Mononuclear cell (primary cell): ENCODE data around the gene SHISA7. TPM values are rescaled to one million over a fixed set of nuclear protein-coding genes. Genes with fewer than 3 reads are reported as not detected.
A peak's percentile ranks its signal among the peaks of the same experiment; 100 is the strongest.
"Not testable (repeated sequence)": the region's sequence is repeated elsewhere in the genome, so short reads cannot be mapped to it uniquely, and the experiment has no call there.

Experiments used
- H3K27me3 ChIP-seq: 2 replicates; pipeline ENCODE4 v1.6.0; 2011; ENCODE audit warnings: low read length, control low read depth; ENCODE audit not compliant: insufficient read depth
- H3K4me1 ChIP-seq: 2 replicates; pipeline ENCODE4 v1.5.1; 2011; ENCODE audit warnings: mild to moderate bottlenecking, low read length, control low read depth; ENCODE audit not compliant: insufficient read depth
- H3K4me3 ChIP-seq: 2 replicates; pipeline ENCODE4 v1.5.1; 2011; ENCODE audit warnings: mild to moderate bottlenecking, low read length, moderate library complexity
- H3K9me3 ChIP-seq: 2 replicates; pipeline ENCODE4 v1.5.1; 2011; ENCODE audit warnings: low read depth, mild to moderate bottlenecking, control low read depth, low read length
- total RNA-seq: library from RNA; depleted of rRNA; stranded (reverse); fragments of >200 nt; gene quantifications from one replicate; pipeline ENCODE4 v1.2.3, GENCODE V29; 2012

The SHISA7 gene
- total RNA-seq, 1 donor: not detected

GRCh38 chr19:55406826-55407549 is 36.1 kb downstream of the SHISA7 start:
- H3K4me3 ChIP-seq: peak overlapping the region; percentile 79
- H3K4me1 ChIP-seq: peaks cover 25% of the 10 kb centered on the region
- H3K9me3 ChIP-seq: no peaks in the 10 kb centered on the region
- no peaks in the 10 kb centered on the region for H3K27me3 ChIP-seq

- H3K27me3 ChIP-seq: no peaks in the 10 kb centered on the region
- H3K9me3 ChIP-seq: no peaks in the 10 kb centered on the region
- H3K4me1 ChIP-seq: peaks cover 25% of the 10 kb centered on the region
- H3K4me3 ChIP-seq: peak overlapping the region; percentile 79
Measured at GRCh38 chr19:55406091-55406825, 36.8 kb downstream of the SHISA7 start.

GRCh38 chr19:55405638-55406037 is 37.5 kb downstream of the SHISA7 start:
- Histone ChIP-seq H3K4me1 (peaks cover 25% of the 10 kb centered on the region), H3K9me3 (no peaks in the 10 kb centered on the region), H3K27me3 (no peaks in the 10 kb centered on the region), H3K4me3 (no peak overlapping the region)

GRCh38 chr19:55402509-55402908 is 40.6 kb downstream of the SHISA7 start:
- Histone ChIP-seq H3K4me3 (no peak overlapping the region), H3K9me3 (no peaks in the 10 kb centered on the region), H3K4me1 (peaks cover 42% of the 10 kb centered on the region)

GRCh38 chr19:55401390-55401789 is 41.7 kb downstream of the SHISA7 start:
- H3K4me1 ChIP-seq: peaks cover 35% of the 10 kb centered on the region
- not testable (repeated sequence) for H3K27me3 ChIP-seq, H3K4me3 ChIP-seq, H3K9me3 ChIP-seq

More at GRCh38 chr19:55402509-55402908, 40.6 kb downstream of the SHISA7 start:
- no peaks in the 10 kb centered on the region for H3K27me3 ChIP-seq

- Histone ChIP-seq H3K4me1 (peaks cover 26% of the 10 kb centered on the region), H3K27me3 (no peaks in the 10 kb centered on the region), H3K9me3 (no peaks in the 10 kb centered on the region), H3K4me3 (no peak overlapping the region)
Measured at GRCh38 chr19:55400281-55401087, 42.6 kb downstream of the SHISA7 start.

GRCh38 chr19:55398200-55398925 is 44.7 kb downstream of the SHISA7 start:
- Histone ChIP-seq H3K4me3 (no peak overlapping the region), H3K9me3 (no peaks in the 10 kb centered on the region)

GRCh38 chr19:55392820-55393761 is 50.0 kb downstream of the SHISA7 start:
- H3K4me1 ChIP-seq: peaks cover 27% of the 10 kb centered on the region
- H3K27me3 ChIP-seq: no peaks in the 10 kb centered on the region
- H3K4me3 ChIP-seq: no peak overlapping the region
- H3K9me3 ChIP-seq: no peaks in the 10 kb centered on the region

More at GRCh38 chr19:55398200-55398925, 44.7 kb downstream of the SHISA7 start:
- H3K27me3 ChIP-seq: no peaks in the 10 kb centered on the region
- peaks cover 23% of the 10 kb centered on the region for H3K4me1 ChIP-seq

- peaks cover 35% of the 10 kb centered on the region for H3K4me1 ChIP-seq
- no peaks in the 10 kb centered on the region for H3K9me3 ChIP-seq
- no peaks in the 10 kb centered on the region for H3K27me3 ChIP-seq
- H3K4me3 ChIP-seq: no peak overlapping the region
Measured at GRCh38 chr19:55391702-55392615, 51.1 kb downstream of the SHISA7 start.

- no peak overlapping the region for H3K4me3 ChIP-seq
- H3K27me3 ChIP-seq: no peaks in the 10 kb centered on the region
- peaks cover 40% of the 10 kb centered on the region for H3K4me1 ChIP-seq
- H3K9me3 ChIP-seq: no peaks in the 10 kb centered on the region
Measured at GRCh38 chr19:55391191-55391670, 51.9 kb downstream of the SHISA7 start.

GRCh38 chr19:55390461-55390880 is 52.6 kb downstream of the SHISA7 start:
- H3K4me1 ChIP-seq: peaks cover 40% of the 10 kb centered on the region
- H3K27me3 ChIP-seq: no peaks in the 10 kb centered on the region
- H3K9me3 ChIP-seq: no peaks in the 10 kb centered on the region
- H3K4me3 ChIP-seq: no peak overlapping the region

- no peak overlapping the region for H3K4me3 ChIP-seq
- H3K4me1 ChIP-seq: peaks cover 46% of the 10 kb centered on the region
- no peaks in the 10 kb centered on the region for H3K9me3 ChIP-seq
- no peaks in the 10 kb centered on the region for H3K27me3 ChIP-seq
Measured at GRCh38 chr19:55389386-55390317, 53.4 kb downstream of the SHISA7 start.
